ENCODE measurements around the gene NIP7. TPM values are rescaled to one million over a fixed set of nuclear protein-coding genes. Genes with fewer than 3 reads are reported as not detected.

NIP7 gene
- total and polyA plus RNA-seq, 2 of the 4 experiments (the other 2 are of a cell fraction): 14.0 to 28.3 TPM

DNA sequence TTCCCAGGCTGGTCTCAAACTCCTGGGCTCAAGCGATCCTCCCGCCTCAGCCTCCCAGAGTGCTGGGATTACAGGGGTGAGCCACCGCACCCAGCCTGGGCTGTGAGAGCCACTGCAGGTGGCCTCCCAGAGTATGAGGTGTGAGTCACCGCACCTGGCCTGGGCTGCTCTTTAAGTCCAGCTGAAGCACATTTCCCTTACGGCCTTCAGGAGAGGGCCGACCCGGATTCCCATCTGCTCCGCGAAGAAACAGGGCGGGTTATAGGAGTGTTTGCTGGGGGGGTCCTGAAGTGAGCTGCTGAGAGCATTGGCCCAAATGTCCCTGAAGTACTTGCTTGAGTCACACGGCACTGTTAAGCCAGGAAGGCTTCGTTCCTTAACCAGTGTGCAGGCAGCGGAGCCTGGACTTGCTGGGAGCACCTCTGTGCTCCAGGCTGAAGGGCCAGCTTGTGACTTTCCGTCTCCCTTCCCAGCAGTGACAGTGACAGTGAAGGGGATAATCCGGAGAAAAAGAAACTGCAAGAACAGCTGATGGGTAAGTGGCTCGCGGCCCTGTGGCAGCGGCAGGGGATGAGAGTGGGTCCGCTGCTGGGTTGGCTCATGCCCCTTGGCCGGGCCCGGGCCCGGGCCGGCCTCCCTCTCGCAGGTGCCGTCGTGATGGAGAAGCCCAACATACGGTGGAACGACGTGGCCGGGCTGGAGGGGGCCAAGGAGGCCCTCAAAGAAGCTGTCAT, 21.2 kb upstream of the NIP7 start:
- Histone ChIP-seq H3K23ac (ENCODE audit: low read depth, low read length) (no peak overlapping the region), H3K9me3 (ENCODE audit: control insufficient read depth, insufficient read depth, low read length) (no peaks in the 10 kb centered on the region), H3K9me1 (ENCODE audit: insufficient read depth, low read length) (peaks cover 3% of the 10 kb centered on the region; the same call in 1 of the 2 replicates), H2BK15ac (ENCODE audit: low read depth, low read length) (no peak overlapping the region), H3K36me3 (ENCODE audit: control insufficient read depth, insufficient read depth, low read length) (peaks cover 80% of the 10 kb centered on the region), H2BK5ac (ENCODE audit: low read depth, low read length, poor library complexity, severe bottlenecking) (no peak overlapping the region), H3K56ac (ENCODE audit: extremely low read depth, insufficient read depth, low read length) (no peak overlapping the region), H4K5ac (ENCODE audit: low read depth, low read length) (no peak overlapping the region), H3K27me3 (ENCODE audit: control insufficient read depth, insufficient read depth, low read length) (no peaks in the 10 kb centered on the region), H4K20me1 (ENCODE audit: insufficient read depth, low read length) (peaks cover 44% of the 10 kb centered on the region), H2AK9ac (replicated peaks; ENCODE audit: low read depth, low read length, poor library complexity) (no peak overlapping the region), H2AFZ (replicated peaks; ENCODE audit: low read length, poor library complexity) (no peak overlapping the region), H2BK20ac (ENCODE audit: low read depth, low read length) (no peak overlapping the region), H3K27ac (ENCODE audit: insufficient read depth, low read length) (no peak overlapping the region), H3K4ac (ENCODE audit: low read depth, low read length) (no peak overlapping the region), H4K8ac (ENCODE audit: low read depth in 2 of 2, low read length in 2 of 2) (no peak overlapping the region), H4K91ac (ENCODE audit: insufficient read depth, low read depth, low read length) (no peak overlapping the region), H3K4me1 (ENCODE audit: control insufficient read depth, insufficient read depth, low read length) (no peaks in the 10 kb centered on the region), H3K4me2 (ENCODE audit: low read depth, low read length) (no peak overlapping the region), H3K4me3 (ENCODE audit: insufficient read depth, low read depth, low read length) (no peak overlapping the region), H3K9ac (ENCODE audit: low read depth, low read length) (no peak overlapping the region), H3K18ac (ENCODE audit: low read depth, low read length) (no peak overlapping the region), H3K79me1 (ENCODE audit: low read depth in 1 of 2, low read length in 2 of 2) (peaks cover 37 to 82% of the 10 kb centered on the region in 2 experiments), H2BK120ac (ENCODE audit: low read depth, low read length) (no peak overlapping the region), H3K14ac (replicated peaks; ENCODE audit: low read depth, low read length) (no peak overlapping the region), H2AK5ac (ENCODE audit: low read depth, low read length) (no peak overlapping the region)
- ChIA-PET POLR2A (ENCODE audit: unreplicated experiment) (no interaction called here), CTCF (no interaction called here)
- ATAC-seq (ENCODE audit: low read depth) (no peak), DNase-seq (no peak)
- intact Hi-C loops (cut with micrococcal nuclease) (no loop called here), in situ Hi-C loops (cut with MboI; ENCODE audit: low sequenced_read_pairs) (no loop called here), dilution Hi-C loops (cut with HindIII; ENCODE audit: low sequenced_read_pairs, unreplicated experiment) (no loop called here)
- WGBS, 2 experiments (ENCODE audit: extremely low coverage in 2 of 2, insufficient read length in 1 of 2): 100% methylated on average over 12 of the region's 30 CpGs; no CpG with 5 or more reads in 1 of the 2 experiments
- no TSS peak for BruUV-seq (replicated peaks)
- TF ChIP-seq SMC3 (IDR thresholded peaks at IDR 0.05; ENCODE audit: low read depth, low read length) (no peak), CHD1 (IDR thresholded peaks at IDR 0.05; ENCODE audit: low read depth, low read length) (no peak), FOS (IDR thresholded peaks at IDR 0.05; ENCODE audit: low read depth, low read length) (no peak), MXI1 (IDR thresholded peaks at IDR 0.05; ENCODE audit: borderline replicate concordance, low read depth, low read length) (no peak), BHLHE40 (IDR thresholded peaks at IDR 0.05; ENCODE audit: low read depth, low read length) (no peak), MAFK (IDR thresholded peaks at IDR 0.05; ENCODE audit: low read depth, low read length) (no peak), RFX5 (IDR thresholded peaks at IDR 0.05; ENCODE audit: low read depth, low read length) (no peak), RCOR1 (IDR thresholded peaks at IDR 0.05; ENCODE audit: insufficient replicate concordance, low read length) (no peak), MAZ (IDR thresholded peaks at IDR 0.05; ENCODE audit: borderline replicate concordance, low read depth, low read length) (no peak), POLR2A (IDR thresholded peaks at IDR 0.05; ENCODE audit: low read depth, low read length) (no peak), NFE2L2 (IDR thresholded peaks at IDR 0.05; ENCODE audit: low read depth, low read length) (no peak), CEBPB (IDR thresholded peaks at IDR 0.05; ENCODE audit: low read depth, low read length) (no peak), RAD21 (IDR thresholded peaks at IDR 0.05; ENCODE audit: low read length) (no peak)
- TF ChIP-seq, protein P1, sequence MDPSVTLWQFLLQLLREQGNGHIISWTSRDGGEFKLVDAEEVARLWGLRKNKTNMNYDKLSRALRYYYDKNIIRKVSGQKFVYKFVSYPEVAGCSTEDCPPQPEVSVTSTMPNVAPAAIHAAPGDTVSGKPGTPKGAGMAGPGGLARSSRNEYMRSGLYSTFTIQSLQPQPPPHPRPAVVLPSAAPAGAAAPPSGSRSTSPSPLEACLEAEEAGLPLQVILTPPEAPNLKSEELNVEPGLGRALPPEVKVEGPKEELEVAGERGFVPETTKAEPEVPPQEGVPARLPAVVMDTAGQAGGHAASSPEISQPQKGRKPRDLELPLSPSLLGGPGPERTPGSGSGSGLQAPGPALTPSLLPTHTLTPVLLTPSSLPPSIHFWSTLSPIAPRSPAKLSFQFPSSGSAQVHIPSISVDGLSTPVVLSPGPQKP (IDR thresholded peaks at IDR 0.05; ENCODE audit: borderline replicate concordance, low read depth, low read length): no peak
- TF ChIP-seq, protein P2, sequence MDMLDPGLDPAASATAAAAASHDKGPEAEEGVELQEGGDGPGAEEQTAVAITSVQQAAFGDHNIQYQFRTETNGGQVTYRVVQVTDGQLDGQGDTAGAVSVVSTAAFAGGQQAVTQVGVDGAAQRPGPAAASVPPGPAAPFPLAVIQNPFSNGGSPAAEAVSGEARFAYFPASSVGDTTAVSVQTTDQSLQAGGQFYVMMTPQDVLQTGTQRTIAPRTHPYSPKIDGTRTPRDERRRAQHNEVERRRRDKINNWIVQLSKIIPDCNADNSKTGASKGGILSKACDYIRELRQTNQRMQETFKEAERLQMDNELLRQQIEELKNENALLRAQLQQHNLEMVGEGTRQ (IDR thresholded peaks at IDR 0.05; ENCODE audit: low read depth, low read length): no peak
- TF ChIP-seq, protein P3, sequence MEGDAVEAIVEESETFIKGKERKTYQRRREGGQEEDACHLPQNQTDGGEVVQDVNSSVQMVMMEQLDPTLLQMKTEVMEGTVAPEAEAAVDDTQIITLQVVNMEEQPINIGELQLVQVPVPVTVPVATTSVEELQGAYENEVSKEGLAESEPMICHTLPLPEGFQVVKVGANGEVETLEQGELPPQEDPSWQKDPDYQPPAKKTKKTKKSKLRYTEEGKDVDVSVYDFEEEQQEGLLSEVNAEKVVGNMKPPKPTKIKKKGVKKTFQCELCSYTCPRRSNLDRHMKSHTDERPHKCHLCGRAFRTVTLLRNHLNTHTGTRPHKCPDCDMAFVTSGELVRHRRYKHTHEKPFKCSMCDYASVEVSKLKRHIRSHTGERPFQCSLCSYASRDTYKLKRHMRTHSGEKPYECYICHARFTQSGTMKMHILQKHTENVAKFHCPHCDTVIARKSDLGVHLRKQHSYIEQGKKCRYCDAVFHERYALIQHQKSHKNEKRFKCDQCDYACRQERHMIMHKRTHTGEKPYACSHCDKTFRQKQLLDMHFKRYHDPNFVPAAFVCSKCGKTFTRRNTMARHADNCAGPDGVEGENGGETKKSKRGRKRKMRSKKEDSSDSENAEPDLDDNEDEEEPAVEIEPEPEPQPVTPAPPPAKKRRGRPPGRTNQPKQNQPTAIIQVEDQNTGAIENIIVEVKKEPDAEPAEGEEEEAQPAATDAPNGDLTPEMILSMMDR (conservative IDR thresholded peaks at IDR 0.05; ENCODE audit: low read depth, low read length): no peak

Data from IMR-90 (cell line).